Muscle layer of colon (tissue), 2 donors: ENCODE data around the gene C10orf67.
"Not testable (repeated sequence)": the region's sequence is repeated elsewhere in the genome, so short reads cannot be mapped to it uniquely, and the experiment has no call there.

Experiments used
- H3K27ac ChIP-seq: one replicate; pipeline ENCODE4 v1.7.0; 2013; ENCODE audit warnings: low read depth, mild to moderate bottlenecking, low read length, moderate library complexity
- H3K27me3 ChIP-seq, 2 donors: one replicate each; pipeline ENCODE4 v1.7.0; 2013; ENCODE audit warnings: low read length in 2 of 2, mild to moderate bottlenecking in 2 of 2; ENCODE audit not compliant: insufficient read depth in 2 of 2, control insufficient read depth in 1 of 2
- H3K36me3 ChIP-seq: one replicate; pipeline ENCODE4 v1.7.0; 2013; ENCODE audit warnings: mild to moderate bottlenecking, low read length; ENCODE audit not compliant: insufficient read depth
- H3K4me1 ChIP-seq: one replicate; pipeline ENCODE4 v1.7.0; 2013; ENCODE audit warnings: mild to moderate bottlenecking, low read length; ENCODE audit not compliant: insufficient read depth
- H3K4me3 ChIP-seq, 2 donors: one replicate each; pipeline ENCODE4 v1.7.0; 2013; ENCODE audit warnings: low read length in 2 of 2, low read depth in 1 of 2, mild to moderate bottlenecking in 1 of 2, moderate library complexity in 1 of 2
- H3K9ac ChIP-seq: one replicate; pipeline ENCODE4 v1.7.0; 2013; ENCODE audit warnings: low read length
- H3K9me3 ChIP-seq: one replicate; pipeline ENCODE4 v1.7.0; 2013; ENCODE audit warnings: mild to moderate bottlenecking, low read length
- donor health status: abdominal sarcoma.
- donor health status: Adenocarcinoma of cecum.

Gene C10orf67

GRCh38 chr10:23317416-23317815 lies 27.2 kb downstream of the C10orf67 start:
- H3K4me1 ChIP-seq = no peaks in the 10 kb centered on the region
- no peaks in the 10 kb centered on the region for H3K36me3 ChIP-seq
- no peaks in the 10 kb centered on the region for H3K27me3 ChIP-seq
- no peak overlapping the region for H3K4me3 ChIP-seq
- no peaks in the 10 kb centered on the region for H3K9me3 ChIP-seq
- no peak overlapping the region for H3K27ac ChIP-seq
- H3K9ac ChIP-seq = no peak overlapping the region

DNA sequence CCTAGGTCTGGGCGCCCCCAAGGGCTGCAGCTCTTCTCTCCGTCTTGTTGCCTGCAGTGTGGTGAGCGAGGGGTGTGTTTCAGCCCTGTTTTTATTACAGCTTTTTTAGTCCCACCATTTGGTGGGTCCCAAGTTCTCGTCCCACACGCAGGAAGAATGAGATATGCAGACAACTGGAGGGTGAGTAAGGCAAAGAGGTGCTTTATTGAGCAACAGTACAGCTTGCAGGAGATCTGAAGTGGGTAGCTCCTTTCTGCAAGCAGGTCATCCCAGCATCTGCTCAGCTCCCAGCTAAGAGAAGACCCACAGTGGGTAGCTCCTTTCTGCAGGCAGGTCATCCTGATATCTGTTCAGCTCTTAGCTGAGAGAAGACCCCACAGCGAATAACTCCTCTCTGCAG lies 28.2 kb downstream of the C10orf67 start:
- Histone ChIP-seq H3K4me1 (no peaks in the 10 kb centered on the region), H3K9ac (no peak overlapping the region), H3K9me3 (no peaks in the 10 kb centered on the region), H3K36me3 (no peaks in the 10 kb centered on the region), H3K27ac (no peak overlapping the region), H3K4me3 (no peak overlapping the region), H3K27me3 (no peaks in the 10 kb centered on the region)

DNA sequence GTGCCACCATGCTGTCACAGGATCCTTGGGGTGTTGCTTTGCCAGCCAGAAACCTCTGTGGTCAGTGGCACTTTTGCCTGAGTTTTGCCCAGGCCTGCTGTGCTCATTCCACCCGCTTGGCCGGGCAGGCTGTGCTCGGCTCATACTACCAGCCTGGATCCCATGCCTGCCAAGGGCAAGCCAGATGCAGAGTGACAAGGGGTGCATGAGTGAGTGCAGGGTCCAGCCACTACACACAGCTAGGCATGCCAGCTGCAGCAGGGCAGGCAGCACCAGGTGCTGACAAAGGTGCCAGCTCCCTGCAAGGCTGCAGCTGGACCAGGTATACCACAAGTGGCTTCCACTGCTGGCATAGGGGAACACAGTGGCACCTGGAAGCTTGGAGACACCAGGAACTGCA lies 28.6 kb downstream of the C10orf67 start:
- Histone ChIP-seq H3K36me3 (no peaks in the 10 kb centered on the region), H3K9ac (no peak overlapping the region), H3K9me3 (no peaks in the 10 kb centered on the region), H3K4me1 (no peaks in the 10 kb centered on the region), H3K27me3 (no peaks in the 10 kb centered on the region), H3K27ac (no peak overlapping the region), H3K4me3 (no peak overlapping the region)

DNA sequence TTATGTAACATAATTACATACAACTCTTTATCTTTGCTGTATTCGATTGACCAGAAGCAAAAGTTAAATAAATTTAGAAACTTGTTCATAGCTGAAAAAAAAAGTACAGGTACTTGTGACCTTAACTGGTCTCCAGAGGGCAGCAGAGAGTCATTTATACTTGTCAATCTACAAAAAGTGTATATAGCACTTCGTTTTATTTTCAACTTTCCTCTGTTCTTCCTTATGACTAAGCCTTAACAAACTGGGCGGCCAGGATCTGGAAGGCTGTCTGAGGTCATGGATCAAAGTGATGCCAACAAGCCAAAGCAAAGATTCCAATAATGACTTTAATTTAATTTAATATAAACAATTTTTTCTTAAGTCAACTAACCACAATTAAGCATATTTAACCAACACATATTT lies 29.8 kb downstream of the C10orf67 start:
- H3K27ac ChIP-seq = no peak overlapping the region
- H3K9ac ChIP-seq = no peak overlapping the region
- H3K9me3 ChIP-seq = no peaks in the 10 kb centered on the region
- no peak overlapping the region for H3K4me3 ChIP-seq
- no peaks in the 10 kb centered on the region for H3K27me3 ChIP-seq
- H3K36me3 ChIP-seq = no peaks in the 10 kb centered on the region
- H3K4me1 ChIP-seq = no peaks in the 10 kb centered on the region

GRCh38 chr10:23311034-23311433 lies 33.6 kb downstream of the C10orf67 start:
- no peak overlapping the region for H3K9ac ChIP-seq
- H3K36me3 ChIP-seq = no peaks in the 10 kb centered on the region
- no peak overlapping the region for H3K27ac ChIP-seq
- no peaks in the 10 kb centered on the region for H3K9me3 ChIP-seq
- H3K27me3 ChIP-seq = no peaks in the 10 kb centered on the region
- H3K4me3 ChIP-seq = no peak overlapping the region
- no peaks in the 10 kb centered on the region for H3K4me1 ChIP-seq

DNA sequence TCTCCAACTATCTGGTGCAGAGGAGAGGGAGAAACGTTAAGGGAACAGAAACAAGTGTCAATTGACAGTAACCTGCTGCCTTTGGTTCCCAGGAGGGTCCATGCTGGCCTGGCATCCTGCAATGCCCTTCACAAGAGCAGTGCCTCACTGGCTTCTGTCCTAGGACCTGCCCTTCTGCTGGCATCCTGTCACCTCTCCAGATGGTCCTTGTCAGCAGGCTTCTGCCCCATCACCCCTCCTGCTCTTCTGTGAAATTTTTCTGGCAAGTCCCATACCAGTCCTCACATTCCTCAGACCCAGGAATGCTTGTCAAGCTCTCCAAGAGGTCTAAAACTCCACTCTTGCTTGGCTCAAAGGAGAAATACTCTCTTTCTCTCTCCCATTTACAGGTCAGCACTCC lies 34.2 kb downstream of the C10orf67 start:
- H3K4me3 ChIP-seq = no peak overlapping the region
- no peak overlapping the region for H3K9ac ChIP-seq
- no peaks in the 10 kb centered on the region for H3K36me3 ChIP-seq
- no peaks in the 10 kb centered on the region for H3K27me3 ChIP-seq
- no peaks in the 10 kb centered on the region for H3K9me3 ChIP-seq
- no peak overlapping the region for H3K27ac ChIP-seq
- no peaks in the 10 kb centered on the region for H3K4me1 ChIP-seq

DNA sequence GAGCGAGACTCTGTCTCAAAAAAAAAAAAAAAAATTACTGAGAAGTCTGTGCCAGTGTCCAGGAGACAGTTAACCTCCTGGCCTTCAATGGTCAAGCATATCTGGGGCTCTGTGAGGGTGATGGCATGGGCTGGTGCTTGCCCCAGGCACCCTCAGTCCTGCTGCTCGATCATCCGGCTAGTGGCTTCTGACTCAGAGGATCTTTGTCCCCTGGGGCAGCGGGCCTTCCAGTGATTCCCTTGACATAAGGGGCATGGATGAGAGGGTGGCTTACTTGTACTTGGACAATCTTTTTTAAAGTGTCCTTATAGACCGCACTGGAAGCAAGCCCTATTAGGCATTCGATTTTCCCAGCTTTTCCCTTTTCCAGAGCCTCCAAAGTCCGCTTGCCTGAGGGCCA lies 44.6 kb downstream of the C10orf67 start:
- not testable (repeated sequence) for H3K9me3 ChIP-seq, H3K27ac ChIP-seq, H3K36me3 ChIP-seq, H3K9ac ChIP-seq, H3K4me3 ChIP-seq, H3K27me3 ChIP-seq, H3K4me1 ChIP-seq

DNA sequence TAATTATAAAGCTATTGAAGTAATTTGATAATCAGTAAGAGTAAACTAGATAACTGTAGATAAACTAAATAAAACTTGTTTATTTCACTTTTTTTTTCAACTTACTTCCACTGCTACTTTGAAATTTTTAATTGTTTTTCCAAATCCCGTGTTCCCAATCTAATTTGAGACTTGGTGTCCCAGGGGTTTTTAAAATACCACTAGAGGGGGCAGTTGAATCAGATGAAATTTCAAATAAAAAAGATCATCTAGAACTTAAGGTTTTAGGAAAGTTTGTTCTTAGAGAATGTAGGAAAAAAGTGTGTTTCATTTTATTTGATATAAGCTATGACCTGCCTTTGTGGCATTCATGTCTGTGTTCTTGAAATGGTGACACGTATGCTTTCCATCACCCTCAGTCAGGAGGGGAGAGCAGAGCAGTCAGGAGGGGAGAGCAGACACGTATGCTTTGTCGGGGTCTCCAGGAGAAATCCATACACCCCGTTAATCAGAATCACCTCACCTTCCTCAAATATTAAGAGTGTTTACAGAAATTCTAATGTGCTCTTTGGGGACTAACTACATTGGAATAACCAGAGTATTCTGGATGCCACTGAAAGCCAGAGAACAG lies 49.9 kb downstream of the C10orf67 start:
- no peak overlapping the region for H3K27ac ChIP-seq
- H3K9ac ChIP-seq = no peak overlapping the region
- H3K4me3 ChIP-seq = no peak overlapping the region
- no peaks in the 10 kb centered on the region for H3K36me3 ChIP-seq
- H3K4me1 ChIP-seq = no peaks in the 10 kb centered on the region
- no peaks in the 10 kb centered on the region for H3K27me3 ChIP-seq
- H3K9me3 ChIP-seq = no peaks in the 10 kb centered on the region

DNA sequence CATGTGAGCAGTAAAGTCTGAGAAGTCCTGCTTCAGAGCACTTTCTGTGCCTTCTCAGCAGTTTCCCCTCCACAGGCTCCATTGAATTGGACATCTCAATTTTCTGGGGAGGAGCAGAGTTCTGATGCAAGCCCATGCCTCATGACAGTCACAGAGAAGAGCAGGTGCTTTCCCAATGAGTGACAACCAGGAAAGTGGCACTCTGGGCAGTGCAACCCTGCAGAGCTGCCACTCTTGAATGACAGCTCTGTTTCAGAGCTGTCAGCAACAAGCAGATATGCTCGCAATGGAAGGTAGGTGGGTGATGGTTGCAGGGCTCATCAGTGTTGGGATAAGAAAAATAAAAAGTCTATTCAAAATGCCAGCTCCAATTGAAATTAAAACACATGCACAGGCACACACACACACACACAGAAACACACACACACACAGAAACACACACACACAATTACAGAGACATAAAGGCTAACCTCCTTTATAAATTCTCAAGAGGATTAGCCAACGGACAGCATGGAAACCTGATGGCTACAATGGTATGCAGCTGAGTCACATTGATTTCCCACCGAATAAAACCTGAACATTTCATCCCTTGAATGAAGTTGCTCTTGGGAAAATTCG lies 50.5 kb downstream of the C10orf67 start:
- Histone ChIP-seq H3K4me1 (no peaks in the 10 kb centered on the region), H3K36me3 (no peaks in the 10 kb centered on the region), H3K9ac (no peak overlapping the region), H3K4me3 (no peak overlapping the region), H3K27me3 (no peaks in the 10 kb centered on the region), H3K27ac (no peak overlapping the region), H3K9me3 (no peaks in the 10 kb centered on the region)

- Histone ChIP-seq H3K4me1 (no peaks in the 10 kb centered on the region), H3K27me3 (no peaks in the 10 kb centered on the region)
Observed at GRCh38 chr10:23293145-23293724, 51.4 kb downstream of the C10orf67 start.

DNA sequence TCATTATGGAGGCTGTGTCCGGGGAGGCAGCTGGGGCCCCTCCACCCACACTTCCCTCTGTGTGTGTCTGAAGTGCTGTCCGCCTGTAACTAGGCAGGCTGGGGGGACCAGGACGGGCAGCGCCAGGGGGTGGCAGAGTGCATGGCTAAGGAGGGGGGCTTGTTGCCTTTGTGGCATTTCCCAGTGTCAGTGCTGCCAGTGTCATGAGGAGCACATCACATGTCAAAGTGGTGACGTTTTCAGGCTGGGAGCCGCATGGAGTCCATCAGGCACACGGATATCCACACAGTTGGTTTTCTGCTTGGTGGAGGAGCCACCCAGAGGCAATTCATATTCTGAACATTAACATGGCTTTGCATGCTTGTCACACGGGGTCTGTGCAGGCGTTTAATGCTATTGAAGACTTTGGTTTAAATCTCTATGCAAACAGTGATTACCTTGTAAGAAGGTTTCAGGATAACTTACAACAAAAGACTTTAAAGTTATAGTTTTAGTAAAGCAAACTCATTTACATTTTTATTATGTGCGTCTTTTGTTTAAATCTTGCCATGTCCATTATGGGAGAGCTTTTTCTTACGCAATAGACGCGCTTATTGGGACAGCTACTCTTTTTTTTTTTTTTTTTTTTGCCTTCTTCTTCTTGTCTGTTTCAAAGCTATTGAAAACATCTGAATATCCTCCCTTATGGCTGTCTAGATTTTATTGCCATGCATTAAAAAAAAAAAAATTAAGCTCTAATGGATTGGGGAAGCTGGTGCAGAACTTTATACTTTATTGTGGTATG lies 52.9 kb downstream of the C10orf67 start:
- Histone ChIP-seq H3K4me1 (no peaks in the 10 kb centered on the region), H3K9ac (no peak overlapping the region), H3K27ac (no peak overlapping the region), H3K9me3 (no peaks in the 10 kb centered on the region), H3K4me3 (no peak overlapping the region), H3K36me3 (no peaks in the 10 kb centered on the region), H3K27me3 (no peaks in the 10 kb centered on the region)

More at GRCh38 chr10:23293145-23293724, 51.4 kb downstream of the C10orf67 start:
- no peak overlapping the region for H3K4me3 ChIP-seq
- no peak overlapping the region for H3K9ac ChIP-seq
- no peaks in the 10 kb centered on the region for H3K9me3 ChIP-seq
- H3K27ac ChIP-seq = no peak overlapping the region
- no peaks in the 10 kb centered on the region for H3K36me3 ChIP-seq
